Superior temporal gyrus (tissue), 1 donor: ENCODE measurements around the gene SGMS1.
"Not testable (repeated sequence)": the region's sequence is repeated elsewhere in the genome, so short reads cannot be mapped to it uniquely, and the experiment has no call there.

Experiments used
- DNase-seq: peaks from one replicate; pipeline ENCODE4 v3.0.0-alpha.2; 2016; ENCODE audit errors: extremely low spot score

Gene SGMS1

GRCh38 chr10:50470798-50471582 lies 152.8 kb downstream of the SGMS1 start:
- DNase-seq, result no peak

- no peak for DNase-seq
Measured at GRCh38 chr10:50470345-50470744, 153.4 kb downstream of the SGMS1 start.

DNA sequence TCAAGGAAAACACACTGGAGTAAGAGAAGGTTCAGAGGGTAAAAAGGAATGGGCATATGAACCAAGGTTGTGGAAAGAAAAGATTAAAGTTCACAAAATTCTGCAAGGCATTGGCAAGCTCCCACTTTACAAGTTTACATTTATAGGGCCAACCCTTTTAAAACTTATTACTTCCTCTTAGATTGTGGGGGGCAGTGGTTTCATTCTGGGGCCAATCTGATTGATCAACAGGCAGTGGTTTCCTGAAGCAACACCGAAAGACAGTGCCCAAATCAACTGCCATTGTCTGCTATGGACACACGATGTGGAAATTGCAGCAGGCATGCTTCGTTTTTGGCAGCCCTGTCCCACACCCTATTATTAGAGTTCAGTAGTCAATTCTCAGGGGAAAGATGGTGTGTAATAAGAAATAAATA lies 154.0 kb downstream of the SGMS1 start:
- no peak for DNase-seq

DNA sequence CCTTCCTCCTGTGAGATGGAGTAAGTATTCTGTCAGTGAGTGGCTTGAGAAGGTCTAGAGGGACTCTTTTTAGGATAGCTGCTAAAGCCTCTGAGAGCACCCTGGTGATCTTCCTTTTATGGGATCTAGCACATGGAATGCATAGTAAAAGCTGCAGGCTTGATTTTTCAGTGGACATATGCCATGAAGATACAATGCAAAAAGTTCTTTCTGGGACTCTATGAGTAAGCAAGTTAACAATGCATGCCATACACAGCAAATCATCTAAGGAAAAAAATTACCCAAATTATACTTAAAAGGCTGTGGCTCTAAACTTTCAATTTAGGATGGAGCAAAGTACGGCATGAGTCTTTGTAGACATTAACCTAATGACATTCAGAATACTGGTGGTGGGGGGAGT lies 154.5 kb downstream of the SGMS1 start:
- DNase-seq, result no peak

DNA sequence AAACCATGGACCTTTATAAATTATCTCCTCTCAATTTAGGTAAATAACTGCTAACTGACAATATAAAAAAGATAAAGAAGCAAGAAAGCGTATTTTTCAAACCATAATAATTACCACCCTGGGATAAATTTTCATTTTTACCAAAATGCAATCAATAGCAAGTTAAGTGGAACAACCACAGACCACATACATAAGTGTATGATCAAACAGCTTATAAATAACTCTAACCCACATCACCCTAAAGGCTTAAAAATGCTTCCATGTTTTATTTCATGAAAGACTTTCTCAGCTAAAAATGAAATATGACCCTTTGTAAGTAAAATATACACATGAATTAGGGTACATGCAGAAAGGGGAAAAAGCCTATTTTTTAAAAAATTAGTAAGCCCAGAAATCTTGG lies 156.5 kb downstream of the SGMS1 start:
- no peak for DNase-seq

DNA sequence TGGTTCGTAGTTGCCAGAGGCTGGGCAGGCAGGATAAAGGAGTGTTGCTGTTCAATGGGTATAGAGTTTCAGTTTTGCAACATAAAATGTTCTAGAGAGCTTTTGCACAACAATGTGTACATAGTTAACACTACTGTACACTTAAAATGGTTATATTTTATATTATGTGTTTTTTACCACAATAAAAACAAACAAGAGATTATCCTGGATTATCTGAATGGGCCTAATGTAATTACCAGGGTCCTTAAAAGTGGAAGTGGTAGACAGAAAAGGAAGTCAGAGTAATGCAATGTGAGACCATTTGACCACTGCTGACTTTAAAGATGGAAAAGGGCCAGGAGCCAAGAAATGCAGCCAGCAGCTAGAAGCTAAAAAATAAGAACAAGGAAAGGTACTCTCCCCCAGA lies 159.7 kb downstream of the SGMS1 start:
- DNase-seq, result no peak

GRCh38 chr10:50461834-50462233 lies 161.9 kb downstream of the SGMS1 start:
- DNase-seq, result no peak

DNA sequence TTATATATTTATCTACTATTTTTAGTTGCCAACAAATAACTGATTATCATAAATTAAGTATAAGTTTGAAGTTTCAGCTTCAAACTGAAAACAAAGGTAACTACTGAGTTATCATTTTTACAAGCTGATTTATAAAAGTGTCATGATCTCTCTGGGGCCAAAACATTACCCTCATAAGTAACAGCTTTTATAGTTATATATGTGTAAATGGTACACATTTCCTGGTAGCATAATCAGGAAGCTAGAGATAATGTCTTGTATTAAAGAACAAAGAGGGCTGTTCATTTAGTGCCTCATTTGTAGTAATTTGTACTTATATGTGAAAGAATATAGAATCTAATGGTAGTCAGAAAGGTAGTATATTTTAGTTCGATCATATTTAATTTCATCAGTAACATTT lies 162.6 kb downstream of the SGMS1 start:
- no peak for DNase-seq

- no peak for DNase-seq
Measured at GRCh38 chr10:50456719-50457118, 167.0 kb downstream of the SGMS1 start.

- DNase-seq, result no peak
Measured at GRCh38 chr10:50453940-50454339, 169.8 kb downstream of the SGMS1 start.

GRCh38 chr10:50452603-50453002 lies 171.2 kb downstream of the SGMS1 start:
- no peak for DNase-seq

GRCh38 chr10:50447691-50448090 lies 176.1 kb downstream of the SGMS1 start:
- no peak for DNase-seq

DNA sequence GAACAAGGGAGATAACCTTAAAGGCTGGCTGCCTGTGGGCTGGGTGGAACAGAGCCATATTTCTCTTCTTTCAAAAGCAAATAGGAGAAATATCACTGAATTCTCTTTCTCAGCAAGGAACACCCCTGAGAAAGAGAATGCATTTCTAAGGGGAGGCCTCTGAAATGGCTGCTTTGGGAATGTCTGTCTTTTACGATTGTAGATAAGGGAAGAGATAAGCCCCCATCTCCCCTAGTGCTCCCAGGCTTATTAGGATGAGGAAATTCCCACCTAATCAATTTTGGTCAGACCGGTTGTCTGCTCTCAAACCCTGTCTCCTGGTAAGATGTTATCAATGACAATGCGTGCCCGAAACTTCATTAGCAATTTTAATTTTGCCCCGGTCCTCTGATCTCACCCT lies 178.0 kb downstream of the SGMS1 start:
- DNase-seq, result not testable (repeated sequence)

DNA sequence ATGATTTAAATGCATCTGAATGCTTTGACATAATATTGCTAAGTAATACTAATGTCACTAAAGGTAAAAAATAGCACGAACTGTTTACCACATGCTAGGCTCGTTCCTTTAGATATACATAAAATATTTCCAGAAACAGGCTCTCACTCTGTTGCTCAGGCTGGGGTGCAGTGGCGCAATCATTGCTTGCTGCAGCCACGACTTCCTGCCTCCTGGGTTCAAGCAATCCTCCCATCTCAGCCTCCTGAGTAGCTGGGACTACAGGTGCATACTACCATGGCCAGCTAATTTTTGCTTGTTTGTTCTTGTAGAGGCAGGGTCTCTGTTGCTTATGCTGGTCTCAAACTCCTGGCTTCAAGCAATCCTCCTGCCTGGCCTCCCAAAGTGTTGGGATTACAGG lies 183.3 kb downstream of the SGMS1 start:
- no peak for DNase-seq

- no peak for DNase-seq
Measured at GRCh38 chr10:50439806-50440205, 183.9 kb downstream of the SGMS1 start.

DNA sequence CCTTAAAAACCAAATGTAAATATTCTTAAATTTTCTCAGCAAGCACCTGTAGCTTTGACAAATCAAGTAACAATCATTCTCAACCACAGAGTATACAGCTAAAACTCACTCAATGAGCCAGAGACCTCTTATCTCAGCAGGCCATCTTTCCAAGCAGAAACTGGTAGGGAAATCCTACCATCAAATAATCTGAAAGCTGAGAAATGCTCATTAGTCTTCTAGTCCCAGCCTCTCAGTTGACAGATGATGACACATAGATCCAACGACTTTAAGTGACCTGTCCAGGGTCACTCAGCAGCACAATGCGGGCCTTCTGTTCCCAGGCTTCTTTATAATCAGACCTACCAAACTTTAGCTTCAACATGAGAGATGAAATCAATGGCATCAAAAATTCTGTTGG lies 184.6 kb downstream of the SGMS1 start:
- no peak for DNase-seq

DNA sequence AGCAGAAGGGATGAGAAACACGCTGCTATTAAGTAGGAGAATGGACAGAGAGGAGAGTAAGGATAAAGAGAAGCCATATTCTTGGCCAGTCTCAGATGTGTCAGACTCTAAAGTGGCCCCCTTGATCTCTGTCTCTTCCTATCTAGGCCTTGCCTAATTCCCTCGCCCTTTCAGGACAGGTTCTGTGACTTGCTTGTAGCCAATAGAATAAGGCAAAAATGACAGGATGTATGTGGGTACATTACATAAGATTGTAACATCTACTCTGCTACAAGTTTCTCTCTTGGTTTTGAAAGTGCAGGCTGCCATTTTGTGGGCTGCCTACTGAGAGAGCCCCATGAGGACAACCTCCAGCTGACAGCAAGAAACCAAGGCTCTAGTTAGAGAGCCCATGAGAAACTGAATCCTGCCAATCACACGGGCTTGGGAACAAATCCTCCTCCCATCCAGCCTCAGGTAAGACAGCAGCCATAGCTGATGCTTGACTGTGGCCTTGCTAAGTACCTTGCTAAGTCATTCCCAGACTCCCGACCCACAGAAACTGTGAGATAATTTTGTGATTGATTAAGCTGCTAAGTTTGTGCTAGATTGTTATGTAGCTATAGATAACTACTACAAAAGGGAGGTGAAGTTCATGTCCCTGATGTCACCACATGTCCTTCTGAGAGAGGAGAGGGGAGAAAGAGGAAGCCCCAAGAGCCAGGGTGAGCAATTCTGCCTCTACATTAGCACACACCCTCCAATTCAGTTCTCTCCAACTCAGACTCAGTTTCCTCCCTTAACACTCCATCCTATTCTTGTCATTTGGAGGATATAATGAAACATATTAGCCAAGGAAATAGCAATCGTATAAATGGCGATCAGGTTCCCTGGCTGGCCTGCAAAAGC lies 185.5 kb downstream of the SGMS1 start:
- no peak for DNase-seq

- DNase-seq, result no peak
Measured at GRCh38 chr10:50437248-50437647, 186.5 kb downstream of the SGMS1 start.

- no peak for DNase-seq
Measured at GRCh38 chr10:50436805-50437204, 187.0 kb downstream of the SGMS1 start.

GRCh38 chr10:50432211-50433009 lies 191.3 kb downstream of the SGMS1 start:
- DNase-seq, result no peak

DNA sequence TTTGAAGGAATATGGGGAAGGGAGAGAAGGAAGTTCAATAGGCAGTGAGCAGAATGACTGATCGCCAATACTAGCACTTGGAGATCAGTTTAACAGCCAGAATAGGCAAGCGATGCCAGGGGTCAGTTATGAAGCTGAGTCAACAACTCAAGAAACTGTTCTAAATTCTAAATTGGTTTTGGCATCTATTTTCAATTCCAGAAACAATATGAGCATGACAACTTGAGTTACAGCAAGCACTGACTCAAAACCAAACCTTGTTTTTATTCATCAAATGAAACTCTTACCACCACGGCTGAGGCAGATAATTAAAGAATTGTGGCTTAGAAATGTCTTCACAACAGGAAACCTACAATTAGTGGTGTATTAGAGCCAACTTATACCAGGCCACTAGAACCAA lies 192.0 kb downstream of the SGMS1 start:
- no peak for DNase-seq

DNA sequence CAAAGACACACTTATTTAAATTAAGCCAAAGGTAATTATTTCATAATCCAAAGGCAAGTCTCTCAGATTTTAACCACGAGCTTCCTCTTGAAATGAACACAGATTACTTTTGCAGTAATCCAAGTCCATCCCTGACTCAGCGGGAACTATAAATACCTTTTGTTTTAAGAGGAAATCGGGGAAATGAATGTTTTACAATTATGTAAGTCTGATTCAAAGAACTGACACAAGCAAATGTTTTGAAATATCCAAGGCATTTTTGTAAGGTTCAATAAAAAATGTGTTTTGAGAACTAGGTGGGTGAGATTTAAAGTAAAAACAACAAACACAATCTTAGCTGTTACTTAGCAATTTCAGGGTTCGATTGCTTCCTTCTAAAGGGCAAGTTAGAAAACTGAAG lies 192.6 kb downstream of the SGMS1 start:
- peak; percentile 73 for DNase-seq
